Stimulated activated CD4-positive, alpha-beta T cell treated with anti-CD3 and anti-CD28 coated beads, TNF-alpha, amount 100 ng/mL, for 48 hours (primary cell): ENCODE results near the gene JAKMIP2.

Experiments used
- DNase-seq, 3 donors: peaks; one replicate each; pipeline ENCODE4 v3.0.0-alpha.2; 2020; ENCODE audit warnings: low read depth in 3 of 3

JAKMIP2 gene

DNA sequence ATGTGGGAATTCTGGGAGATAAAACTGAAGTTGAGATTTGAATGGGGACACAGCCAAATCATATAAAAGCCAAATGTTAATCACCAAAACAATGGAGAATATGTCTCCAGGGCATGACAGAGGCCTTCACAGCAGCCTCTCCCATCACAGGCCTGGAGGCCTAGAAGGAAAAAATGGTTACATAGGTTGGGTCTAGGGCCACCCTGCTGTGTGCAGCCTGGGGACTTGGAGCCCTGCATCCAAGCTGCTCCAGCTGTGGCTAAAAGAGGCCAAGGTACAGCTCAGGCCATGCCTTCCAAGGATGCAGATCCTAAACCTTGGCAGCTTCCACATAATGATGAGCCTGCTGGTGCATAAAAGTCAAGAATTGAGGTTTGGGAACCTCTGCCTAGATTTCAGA, 85.1 kb downstream of the JAKMIP2 start:
- no peak for DNase-seq

DNA sequence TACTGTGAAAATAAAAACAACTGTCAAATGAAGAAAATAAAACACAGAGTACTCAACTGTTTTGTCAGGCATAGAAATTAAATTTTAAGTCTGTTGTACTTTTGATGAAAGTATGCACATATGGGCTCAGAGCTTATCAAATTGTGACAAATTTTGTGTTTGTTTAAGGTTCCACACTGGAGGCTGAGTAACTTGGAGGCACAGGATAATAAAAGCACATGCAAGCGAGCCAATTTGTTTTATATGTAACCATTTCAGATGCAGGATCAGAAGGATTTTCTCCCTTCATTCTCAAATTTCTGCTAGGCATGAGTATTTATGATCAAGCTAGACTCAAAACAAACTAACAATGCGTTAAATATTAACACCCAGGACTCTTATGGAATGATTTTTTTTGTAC, 87.8 kb downstream of the JAKMIP2 start:
- no peak for DNase-seq

- no peak for DNase-seq
These were observed 89.3 kb downstream of the JAKMIP2 start for GRCh38 chr5:147693233-147693632.

GRCh38 chr5:147691130-147691529, 91.4 kb downstream of the JAKMIP2 start:
- no peak for DNase-seq

GRCh38 chr5:147690595-147690994, 91.9 kb downstream of the JAKMIP2 start:
- no peak for DNase-seq

- no peak for DNase-seq
These were observed 93.1 kb downstream of the JAKMIP2 start for GRCh38 chr5:147689426-147689825.

GRCh38 chr5:147688656-147689356, 93.7 kb downstream of the JAKMIP2 start:
- DNase-seq = no peak

DNA sequence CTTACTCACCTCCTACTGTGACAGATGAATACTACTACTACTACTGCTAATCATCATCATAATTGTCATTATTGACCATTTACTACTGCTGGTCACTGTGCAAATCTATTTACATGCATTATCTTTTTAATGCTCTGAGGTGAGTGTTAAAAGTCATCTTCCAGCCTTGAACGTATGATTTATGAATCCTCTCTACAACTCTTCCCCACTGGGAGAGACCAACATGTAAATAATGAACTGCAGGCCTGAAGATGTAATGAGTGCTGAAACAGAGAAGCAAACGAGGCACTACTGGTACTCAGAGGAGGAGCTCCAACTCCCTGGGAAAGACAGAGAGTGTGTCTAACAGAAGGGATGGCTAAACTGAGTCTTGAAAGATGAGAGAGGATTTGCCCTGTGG, 95.4 kb downstream of the JAKMIP2 start:
- no peak for DNase-seq

DNA sequence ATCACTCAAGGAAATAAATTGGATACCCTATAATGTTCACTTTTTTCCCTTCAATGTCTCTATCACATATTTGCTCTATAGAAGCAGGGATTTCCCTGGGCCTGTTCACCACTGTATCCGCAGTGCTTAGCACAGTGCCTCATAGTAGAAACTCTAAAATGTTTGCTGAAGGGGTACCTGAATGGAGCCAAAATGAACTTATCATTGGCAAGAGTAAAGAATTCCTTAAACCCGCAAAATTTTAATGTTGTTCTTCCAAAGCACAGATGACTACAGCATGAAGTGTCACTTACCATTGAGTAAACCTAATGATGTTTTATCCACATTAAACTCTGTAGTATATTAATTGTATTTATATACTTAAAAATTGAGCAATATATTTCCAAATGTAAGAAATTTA, 96.1 kb downstream of the JAKMIP2 start:
- DNase-seq = no peak

- no peak for DNase-seq
These were observed 96.5 kb downstream of the JAKMIP2 start for GRCh38 chr5:147685993-147686392.

- no peak for DNase-seq
These were observed 107.4 kb downstream of the JAKMIP2 start for GRCh38 chr5:147675168-147675567.

DNA sequence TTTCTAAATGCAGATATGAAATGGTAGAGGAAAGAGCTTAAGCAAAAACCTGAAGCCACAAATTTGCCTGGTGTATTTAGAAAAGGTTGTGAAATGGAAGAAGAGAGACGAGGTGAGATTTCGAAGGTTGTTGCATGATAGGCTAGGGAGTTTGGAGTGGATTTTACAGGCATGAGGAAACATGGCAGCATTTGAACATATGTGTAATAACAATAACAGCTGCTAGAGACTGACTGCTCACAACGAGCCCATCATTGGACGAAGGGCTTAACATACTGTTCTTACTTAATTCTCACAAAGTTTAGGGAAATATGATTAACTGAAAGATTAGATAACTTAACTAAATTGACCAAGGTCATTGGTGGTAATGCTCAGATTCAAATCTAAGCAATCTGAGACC, 108.1 kb downstream of the JAKMIP2 start:
- DNase-seq = no peak

- no peak for DNase-seq
These were observed 108.7 kb downstream of the JAKMIP2 start for GRCh38 chr5:147673791-147674190.

DNA sequence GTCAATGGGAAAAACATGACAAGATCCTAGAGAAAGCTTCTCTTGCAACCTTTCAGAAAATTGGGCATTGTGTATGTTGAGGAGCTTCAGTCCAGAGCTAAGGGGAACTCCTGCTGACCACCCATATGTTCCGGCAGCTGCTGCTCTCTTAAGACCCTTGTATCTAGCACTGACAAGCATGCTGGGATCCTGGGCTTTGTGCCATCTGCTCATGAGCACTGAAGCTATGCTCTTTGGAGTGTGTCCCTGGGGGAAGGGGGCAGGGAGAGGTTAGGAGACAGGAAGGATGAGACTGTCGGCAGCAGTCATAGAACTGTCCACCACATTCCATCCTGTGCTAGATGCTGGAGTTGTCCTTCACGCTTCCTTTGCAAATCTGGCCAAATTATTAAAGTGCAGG, 109.3 kb downstream of the JAKMIP2 start:
- no peak for DNase-seq

GRCh38 chr5:147671365-147671764, 111.2 kb downstream of the JAKMIP2 start:
- DNase-seq = no peak

DNA sequence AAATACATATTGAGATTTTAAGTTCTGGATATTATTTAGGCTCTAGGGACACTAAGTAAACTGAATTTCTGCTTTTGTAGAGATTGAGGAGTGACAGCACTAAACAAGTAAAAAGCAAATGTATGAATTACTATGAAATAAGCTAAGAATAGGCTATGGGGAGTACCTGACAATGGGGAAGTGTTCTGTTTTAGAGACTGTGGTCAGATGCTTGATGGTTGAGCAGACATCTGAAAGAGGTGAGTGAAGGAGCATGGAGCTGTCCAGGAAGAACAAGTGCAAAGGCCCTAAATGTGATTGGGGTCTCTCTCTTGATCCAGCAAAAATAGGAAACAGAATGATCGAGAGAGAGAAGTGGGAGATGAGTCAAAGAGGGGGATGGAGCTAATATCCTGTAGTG, 111.7 kb downstream of the JAKMIP2 start:
- no peak for DNase-seq

- DNase-seq = no peak
These were observed 113.2 kb downstream of the JAKMIP2 start for GRCh38 chr5:147669169-147669869.

DNA sequence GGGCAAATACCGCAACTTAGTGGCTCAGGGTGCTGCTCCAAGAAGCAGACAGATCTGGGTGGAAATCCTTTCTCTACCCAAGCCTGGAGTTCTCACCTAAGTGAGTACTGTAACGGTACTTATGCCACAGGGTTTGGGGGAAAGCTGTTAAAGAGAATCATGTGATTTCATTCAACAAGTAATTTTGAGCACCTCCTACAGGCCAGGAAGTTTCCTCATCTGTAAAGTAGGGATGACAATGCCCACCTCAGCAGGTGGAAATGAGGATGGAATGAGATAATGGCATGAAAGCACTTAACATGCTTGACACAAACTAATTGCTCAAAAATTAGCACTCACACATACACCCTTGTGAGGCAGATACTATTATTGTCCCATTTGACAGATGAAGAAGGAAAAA, 114.1 kb downstream of the JAKMIP2 start:
- no peak for DNase-seq

GRCh38 chr5:147667363-147667762, 115.2 kb downstream of the JAKMIP2 start:
- no peak for DNase-seq

GRCh38 chr5:147666419-147666818, 116.1 kb downstream of the JAKMIP2 start:
- DNase-seq = no peak

- DNase-seq = no peak
These were observed 121.0 kb downstream of the JAKMIP2 start for GRCh38 chr5:147661541-147661940.

DNA sequence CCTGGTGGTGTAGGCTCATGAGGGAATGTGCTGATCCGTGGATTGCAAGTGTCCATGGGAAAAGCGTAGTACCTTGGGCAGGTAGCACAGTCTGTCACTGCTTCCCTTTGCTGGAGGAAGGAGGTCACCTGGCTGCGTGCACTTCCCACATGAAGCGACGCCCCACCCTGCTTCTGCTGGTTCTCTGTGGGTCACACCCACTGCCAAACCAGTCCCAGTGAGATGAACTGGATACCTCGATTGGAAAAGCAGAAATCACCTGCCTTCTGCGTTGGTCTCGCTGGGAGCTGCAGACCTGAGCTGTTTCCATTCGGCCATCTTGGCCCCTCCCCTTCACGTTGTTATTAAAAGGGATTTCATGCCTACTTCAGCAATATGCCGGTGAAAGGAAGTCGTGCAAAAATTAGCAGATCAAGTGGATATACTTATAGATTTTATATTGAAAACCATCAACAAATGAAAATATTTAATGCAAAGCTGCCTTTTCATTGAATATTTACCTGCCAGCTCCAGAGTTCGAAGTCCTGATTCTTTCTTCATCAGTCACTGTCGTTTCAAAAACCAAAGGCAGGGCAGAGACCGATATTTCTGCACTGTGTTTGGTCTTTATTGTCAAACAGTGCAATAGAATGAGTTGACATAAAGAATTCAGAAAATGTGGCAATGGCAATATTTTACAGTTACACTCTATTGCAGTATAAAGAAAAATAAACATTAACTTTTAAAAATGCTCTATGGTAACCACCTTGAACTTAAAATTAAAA, 123.2 kb downstream of the JAKMIP2 start:
- DNase-seq = no peak
